ENCODE measurements around the gene DNAJC30. TPM values are rescaled to one million over a fixed set of nuclear protein-coding genes. Genes with fewer than 3 reads are reported as not detected.

DNAJC30 gene
- total RNA-seq, 2 experiments from 2014 or later, result 6.7 to 7.0 TPM

GRCh38 chr7:73685311-73685710 is 2.1 kb upstream of the DNAJC30 start:
- Mint-ChIP-seq H3K36me3 (ENCODE audit: low read depth) (peaks cover 49% of the 10 kb centered on the region), H3K4me1 (ENCODE audit: low read depth) (peaks cover 48% of the 10 kb centered on the region), H3K4me3 (peak overlapping the region; percentile 97), H3K9me3 (no peaks in the 10 kb centered on the region), H3K27me3 (no peaks in the 10 kb centered on the region), H3K27ac (no peak overlapping the region)
- ChIA-PET CTCF (interaction anchor here (0.7 to 0.8 kb wide), 2 partner anchors 40 to 78 kb away, joined by 3 to 4 read pairs; no protein-coding TSS in a partner anchor), POLR2A (interaction anchor here (0.6 kb wide), 1 partner anchor 73 kb away, joined by 3 read pairs; no protein-coding TSS in a partner anchor)
- intact Hi-C loops (cut with micrococcal nuclease), result no loop called here
- no peak for ATAC-seq
- no peak for DNase-seq
- no peak for TF ChIP-seq CTCF (IDR thresholded peaks at IDR 0.05)

GRCh38 chr7:73683788-73684693 is 788 bp upstream of the DNAJC30 start:
- Mint-ChIP-seq H3K27me3 (no peaks in the 10 kb centered on the region), H3K4me1 (ENCODE audit: low read depth) (peaks cover 53% of the 10 kb centered on the region), H3K27ac (peak overlapping the region; percentile 97), H3K9me3 (no peaks in the 10 kb centered on the region), H3K4me3 (peak overlapping the region; percentile 97), H3K36me3 (ENCODE audit: low read depth) (peaks cover 46% of the 10 kb centered on the region)
- TF ChIP-seq CTCF (IDR thresholded peaks at IDR 0.05), result no peak
- ATAC-seq (peak; percentile 12), DNase-seq (peak; percentile 17)
- intact Hi-C loops (cut with micrococcal nuclease), result loop anchor here (5.0 kb wide), 1 partner anchor 33 kb away; the partner anchor contains the start of gene STX1A
- ChIA-PET POLR2A (interaction anchor here (0.9 to 1.3 kb wide), 4 partner anchors 12 to 17 kb away, joined by 3 to 4 read pairs (median 3); no protein-coding TSS in a partner anchor), CTCF (no interaction called here)

DNA sequence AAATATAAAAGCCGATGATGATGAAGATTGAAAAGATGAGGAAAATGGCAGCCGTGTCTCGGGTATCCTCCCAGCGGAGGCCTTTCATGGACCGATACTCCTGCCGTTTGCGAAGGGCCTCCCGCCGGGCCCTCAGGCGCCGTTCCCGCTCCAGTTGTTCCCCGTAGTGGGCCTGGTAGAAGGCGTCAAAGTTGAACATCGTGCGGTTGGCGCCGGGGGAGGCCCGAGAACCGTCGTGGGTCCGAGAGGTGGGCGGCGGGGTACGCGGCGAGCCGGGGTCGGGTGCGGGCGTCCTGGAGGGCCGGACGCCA is 553 bp downstream of the DNAJC30 start:
- POLR2A ChIA-PET, result no interaction called here

DNA sequence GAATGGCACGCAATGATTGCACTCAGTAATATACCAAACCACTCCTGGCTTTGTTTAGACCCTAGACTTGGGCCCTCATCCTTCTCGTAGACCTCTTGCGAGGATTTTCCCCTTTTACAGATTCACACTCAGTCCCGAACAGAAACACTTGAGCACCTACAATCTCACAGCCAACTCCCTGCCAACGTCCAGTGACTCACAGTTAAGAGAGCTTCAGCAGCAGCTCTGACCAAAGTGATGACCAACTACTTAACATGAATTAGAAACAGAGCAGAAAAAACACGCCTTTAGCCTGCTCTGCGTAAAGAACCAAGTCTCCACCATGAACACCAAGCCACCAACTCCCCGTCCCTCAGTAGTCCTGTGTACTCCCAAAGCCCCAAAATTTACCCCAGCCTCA is 2.2 kb downstream of the DNAJC30 start:
- no peak for ATAC-seq
- H3K9me3 Mint-ChIP-seq, result peaks cover 2% of the 10 kb centered on the region
- intact Hi-C loops (cut with micrococcal nuclease), result loop anchor here (5.0 kb wide), 1 partner anchor 36 kb away; the partner anchor contains the start of gene STX1A
- peaks cover 38% of the 10 kb centered on the region for H3K4me1 Mint-ChIP-seq (ENCODE audit: low read depth)
- peaks cover 38% of the 10 kb centered on the region for H3K36me3 Mint-ChIP-seq (ENCODE audit: low read depth)
- TF ChIP-seq CTCF (IDR thresholded peaks at IDR 0.05), result no peak
- CTCF ChIA-PET, result interaction anchor here (1.0 kb wide), 1 partner anchor 13 kb away, joined by 4 read pairs; the partner anchor contains the start of gene VPS37D
- no peak for DNase-seq
- peak overlapping the region; percentile 97 for H3K4me3 Mint-ChIP-seq
- no peak overlapping the region for H3K27ac Mint-ChIP-seq
- POLR2A ChIA-PET, result interaction anchor here (0.5 kb wide), 1 partner anchor 59 kb away, joined by 3 read pairs; no protein-coding TSS in a partner anchor
- H3K27me3 Mint-ChIP-seq, result no peaks in the 10 kb centered on the region

More for the DNA sequence above, 553 bp downstream of the DNAJC30 start:
- no peaks in the 10 kb centered on the region for H3K27me3 Mint-ChIP-seq
- peaks cover 45% of the 10 kb centered on the region for H3K4me1 Mint-ChIP-seq (ENCODE audit: low read depth)
- CTCF ChIA-PET, result no interaction called here
- intact Hi-C loops (cut with micrococcal nuclease), result loop anchor here (5.0 kb wide), 1 partner anchor 35 kb away; the partner anchor contains the start of gene STX1A
- peaks cover 49% of the 10 kb centered on the region for H3K36me3 Mint-ChIP-seq (ENCODE audit: low read depth)
- DNase-seq, result no peak
- no peak for TF ChIP-seq CTCF (IDR thresholded peaks at IDR 0.05)
- H3K9me3 Mint-ChIP-seq, result peaks cover 2% of the 10 kb centered on the region
- H3K27ac Mint-ChIP-seq, result peak overlapping the region; percentile 92
- peak overlapping the region; percentile 97 for H3K4me3 Mint-ChIP-seq
- no peak for ATAC-seq

DNA sequence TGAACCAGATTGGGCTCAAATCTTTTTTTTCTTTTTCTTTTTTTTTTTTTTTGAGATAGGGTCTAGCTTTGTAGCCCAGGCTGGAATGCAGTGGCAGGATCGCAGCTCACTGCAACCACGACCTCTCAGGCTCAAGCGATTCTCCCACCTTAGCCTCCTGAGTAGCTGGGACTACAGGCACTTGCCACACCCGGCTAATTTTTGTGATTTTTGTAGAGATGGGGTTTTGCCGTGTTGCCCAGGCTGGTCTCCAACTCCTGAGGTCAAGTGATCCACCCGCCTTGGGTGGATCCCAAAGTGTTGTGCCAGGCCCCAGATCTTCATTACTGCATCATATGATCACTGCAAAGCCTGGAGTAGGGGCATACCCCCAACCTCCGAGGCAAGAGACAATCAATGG is 2.8 kb downstream of the DNAJC30 start:
- ATAC-seq, result no peak
- no peak overlapping the region for H3K27ac Mint-ChIP-seq
- H3K27me3 Mint-ChIP-seq, result no peaks in the 10 kb centered on the region
- H3K4me3 Mint-ChIP-seq, result no peak overlapping the region
- intact Hi-C loops (cut with micrococcal nuclease), result loop anchor here (5.0 kb wide), 1 partner anchor 37 kb away; the partner anchor contains the start of gene STX1A
- TF ChIP-seq CTCF (IDR thresholded peaks at IDR 0.05), result no peak
- H3K36me3 Mint-ChIP-seq (ENCODE audit: low read depth), result peaks cover 37% of the 10 kb centered on the region
- peaks cover 2% of the 10 kb centered on the region for H3K9me3 Mint-ChIP-seq
- H3K4me1 Mint-ChIP-seq (ENCODE audit: low read depth), result peaks cover 37% of the 10 kb centered on the region
- ChIA-PET CTCF (interaction anchor here (1.0 kb wide), 1 partner anchor 13 kb away, joined by 4 read pairs; the partner anchor contains the start of gene VPS37D), POLR2A (no interaction called here)
- DNase-seq, result no peak

All from activated CD8-positive, alpha-beta T cell treated with anti-CD3 and anti-CD28 coated beads for 36 hours (primary cell).